Measurements from ENCODE around the gene TNS1. TPM values are rescaled to one million over a fixed set of nuclear protein-coding genes. Genes with fewer than 3 reads are reported as not detected.

The TNS1 gene
- total RNA-seq, 1 experiment from 2014 or later = 6.2 TPM

DNA sequence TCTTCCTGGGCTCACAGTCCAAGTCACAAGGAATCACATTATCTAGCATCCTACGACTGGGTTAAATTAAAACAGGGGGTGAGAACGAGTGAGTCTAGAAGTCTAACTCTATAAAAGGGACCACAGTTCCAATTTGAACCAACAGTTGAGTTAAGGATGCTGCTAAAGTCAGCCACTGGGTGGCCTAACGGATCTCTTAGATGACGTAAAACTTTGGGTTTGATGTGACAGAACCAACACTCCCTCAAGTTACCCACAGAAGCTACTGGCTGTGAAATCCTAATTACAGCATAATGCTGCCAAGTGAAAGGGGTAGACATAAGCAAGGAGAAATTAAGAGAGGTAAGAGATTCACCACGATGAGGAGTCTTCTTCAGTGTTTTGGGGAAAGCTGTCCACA is 33.6 kb upstream of the TNS1 start:
- no peaks in the 10 kb centered on the region for H4K20me1 ChIP-seq (ENCODE audit: insufficient read depth)
- BruUV-seq (replicated peaks) = no TSS peak
- ChIA-PET CTCF (interaction anchor here (1.9 kb wide), 1 partner anchor 250 kb away, joined by 8 read pairs; no protein-coding TSS in a partner anchor), POLR2A (no interaction called here), RAD21 (ENCODE audit: low non-redundant PET in 1 of 2, low total read pairs in 2 of 2, uncharacterized antibody in 2 of 2, unreplicated experiment in 2 of 2) (no interaction called here)
- no peak overlapping the region for H3K4me3 ChIP-seq (replicated peaks in 1 of 2; ENCODE audit: low read depth in 1 of 2, low read length in 2 of 2)
- no peaks in the 10 kb centered on the region for H3K36me3 ChIP-seq (ENCODE audit: control insufficient read depth in 1 of 2, insufficient read depth in 2 of 2, low read length in 2 of 2)
- no peaks in the 10 kb centered on the region for H3K9me3 ChIP-seq (ENCODE audit: control insufficient read depth in 1 of 2, insufficient read depth in 1 of 2, low read depth in 1 of 2, low read length in 2 of 2)
- H2AFZ ChIP-seq (ENCODE audit: low read depth, low read length, poor library complexity, severe bottlenecking) = no peak overlapping the region
- DNase-seq (ENCODE audit: low read depth, low spot score) = no peak
- no peak overlapping the region for H3K27ac ChIP-seq (ENCODE audit: low read depth, low read length)
- H3K9ac ChIP-seq (ENCODE audit: low read length) = no peak overlapping the region
- no peak overlapping the region for H3K4me2 ChIP-seq (ENCODE audit: low read length)
- H3K27me3 ChIP-seq (ENCODE audit: insufficient read depth, low read length) = peaks cover 37% of the 10 kb centered on the region
- ATAC-seq = no peak
- intact Hi-C loops (cut with micrococcal nuclease) = no loop called here
- H3K9me2 ChIP-seq (ENCODE audit: insufficient read depth) = no peaks in the 10 kb centered on the region
- no peak for TF ChIP-seq FOSL1 (IDR thresholded peaks at IDR 0.05; ENCODE audit: low read depth)
- TF ChIP-seq CBX3 (IDR thresholded peaks at IDR 0.05; ENCODE audit: low read depth) = no peak
- no peak for TF ChIP-seq RAD21 (IDR thresholded peaks at IDR 0.05; ENCODE audit: low read depth)
- TF ChIP-seq POLR2AphosphoS5 (IDR thresholded peaks at IDR 0.05; ENCODE audit: low read depth, low read length) = no peak
- TF ChIP-seq, protein P1, sequence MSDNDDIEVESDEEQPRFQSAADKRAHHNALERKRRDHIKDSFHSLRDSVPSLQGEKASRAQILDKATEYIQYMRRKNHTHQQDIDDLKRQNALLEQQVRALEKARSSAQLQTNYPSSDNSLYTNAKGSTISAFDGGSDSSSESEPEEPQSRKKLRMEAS (IDR thresholded peaks at IDR 0.05) = no peak
- TF ChIP-seq JUND (IDR thresholded peaks at IDR 0.05) = no peak
- TF ChIP-seq YY1 (IDR thresholded peaks at IDR 0.05; ENCODE audit: extremely low read depth, insufficient replicate concordance, low read depth, low read length) = no peak
- TF ChIP-seq, protein P2, sequence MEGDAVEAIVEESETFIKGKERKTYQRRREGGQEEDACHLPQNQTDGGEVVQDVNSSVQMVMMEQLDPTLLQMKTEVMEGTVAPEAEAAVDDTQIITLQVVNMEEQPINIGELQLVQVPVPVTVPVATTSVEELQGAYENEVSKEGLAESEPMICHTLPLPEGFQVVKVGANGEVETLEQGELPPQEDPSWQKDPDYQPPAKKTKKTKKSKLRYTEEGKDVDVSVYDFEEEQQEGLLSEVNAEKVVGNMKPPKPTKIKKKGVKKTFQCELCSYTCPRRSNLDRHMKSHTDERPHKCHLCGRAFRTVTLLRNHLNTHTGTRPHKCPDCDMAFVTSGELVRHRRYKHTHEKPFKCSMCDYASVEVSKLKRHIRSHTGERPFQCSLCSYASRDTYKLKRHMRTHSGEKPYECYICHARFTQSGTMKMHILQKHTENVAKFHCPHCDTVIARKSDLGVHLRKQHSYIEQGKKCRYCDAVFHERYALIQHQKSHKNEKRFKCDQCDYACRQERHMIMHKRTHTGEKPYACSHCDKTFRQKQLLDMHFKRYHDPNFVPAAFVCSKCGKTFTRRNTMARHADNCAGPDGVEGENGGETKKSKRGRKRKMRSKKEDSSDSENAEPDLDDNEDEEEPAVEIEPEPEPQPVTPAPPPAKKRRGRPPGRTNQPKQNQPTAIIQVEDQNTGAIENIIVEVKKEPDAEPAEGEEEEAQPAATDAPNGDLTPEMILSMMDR (IDR thresholded peaks at IDR 0.05 in 2 of 3, conservative IDR thresholded peaks at IDR 0.05 in 1 of 3; ENCODE audit: borderline replicate concordance in 1 of 3, insufficient read depth in 1 of 3, low read depth in 2 of 3, low read length in 2 of 3) = peak in 2 of 3 experiments; percentile 4 to 33; a peak in 1 of 6 replicates
- peaks cover 0 to 4% of the 10 kb centered on the region in 2 experiments; a peak in 1 of 4 replicates for H3K4me1 ChIP-seq (ENCODE audit: control insufficient read depth in 1 of 2, insufficient read depth in 2 of 2, low read length in 2 of 2)
- H3K79me2 ChIP-seq (ENCODE audit: insufficient read depth, low read length) = no peaks in the 10 kb centered on the region

Data from HCT116 (cell line).